Measurements from ENCODE around the gene OLA1. TPM values are rescaled to one million over a fixed set of nuclear protein-coding genes. Genes with fewer than 3 reads are reported as not detected.

OLA1 gene
- total and polyA plus RNA-seq, 9 of the 15 experiments (the other 6 are each of a cell fraction or from before 2014, with no cell fraction given) = 208 to 353 (median 225) TPM

- TF ChIP-seq MTF1 (CRISPR knock-in tag; IDR thresholded peaks at IDR 0.05; ENCODE audit: borderline replicate concordance) (no peak), ZFP30 (CRISPR knock-in tag; IDR thresholded peaks at IDR 0.05; ENCODE audit: borderline replicate concordance) (no peak), ARID1B (IDR thresholded peaks at IDR 0.05) (peak; percentile 65), BDP1 (IDR thresholded peaks at IDR 0.05; ENCODE audit: insufficient read depth, insufficient read length) (no peak), CREB3L1 (IDR thresholded peaks at IDR 0.05; ENCODE audit: borderline replicate concordance, low read depth) (no peak), DDX20 (tag; IDR thresholded peaks at IDR 0.05; ENCODE audit: low read depth) (no peak), JUND (IDR thresholded peaks at IDR 0.05; ENCODE audit: borderline replicate concordance, low read depth, low read length) (peak; percentile 92), JUND (tag; IDR thresholded peaks at IDR 0.05; ENCODE audit: borderline replicate concordance, low read depth, low read length) (peak; percentile 93; the same call in 2 of the 3 replicates), CEBPB (tag; IDR thresholded peaks at IDR 0.05) (peak; percentile 32), ZNF668 (CRISPR knock-in tag; IDR thresholded peaks at IDR 0.05) (no peak), FOXK1 (CRISPR knock-in tag; IDR thresholded peaks at IDR 0.05; ENCODE audit: borderline replicate concordance) (peak; percentile 63; the same call in 1 of the 2 replicates), ZBTB7A (IDR thresholded peaks at IDR 0.05; ENCODE audit: borderline replicate concordance, control insufficient read depth, low read depth, low read length) (peak; percentile 61; the same call in 1 of the 2 replicates), TEAD2 (tag; IDR thresholded peaks at IDR 0.05) (no peak), ARID3A (IDR thresholded peaks at IDR 0.05; ENCODE audit: borderline replicate concordance, low read depth, low read length) (peak; percentile 82; the same call in 1 of the 2 replicates), ZNF561 (CRISPR knock-in tag; conservative IDR thresholded peaks at IDR 0.05) (0 out of 2 replicates have a peak, but pooled peaks have one; percentile 36), ZFP36 (IDR thresholded peaks at IDR 0.05; ENCODE audit: low read depth, low read length, partially characterized antibody) (peak; percentile 6), LEF1 (IDR thresholded peaks at IDR 0.05) (peak; percentile 61; the same call in 1 of the 2 replicates), FOXK2 (conservative IDR thresholded peaks at IDR 0.05 in 1 of 2, IDR thresholded peaks at IDR 0.05 in 1 of 2; ENCODE audit: low read depth in 2 of 2) (peak; percentile 86 to 91), NFXL1 (CRISPR knock-in tag; IDR thresholded peaks at IDR 0.05) (no peak), KDM4B (IDR thresholded peaks at IDR 0.05; ENCODE audit: borderline replicate concordance in 2 of 2, low read depth in 1 of 2) (no peak), ZBTB1 (CRISPR knock-in tag; IDR thresholded peaks at IDR 0.05; ENCODE audit: borderline replicate concordance, low read depth) (no peak), HOMEZ (CRISPR knock-in tag; IDR thresholded peaks at IDR 0.05) (no peak), ZNF41 (CRISPR knock-in tag; conservative IDR thresholded peaks at IDR 0.05) (no peak)
Measured at GRCh38 chr2:174051741-174052583, 196.4 kb downstream of the OLA1 start (continued).

Measured in K562 (cell line).